ENCODE measurements around the gene TPM2.
"Not testable (repeated sequence)": the region's sequence is repeated elsewhere in the genome, so short reads cannot be mapped to it uniquely, and the experiment has no call there.

TPM2 gene

GRCh38 chr9:35651956-35652828, 37.5 kb downstream of the TPM2 start:
- H3K27ac ChIP-seq, result no peak overlapping the region
- TF ChIP-seq, protein P1, sequence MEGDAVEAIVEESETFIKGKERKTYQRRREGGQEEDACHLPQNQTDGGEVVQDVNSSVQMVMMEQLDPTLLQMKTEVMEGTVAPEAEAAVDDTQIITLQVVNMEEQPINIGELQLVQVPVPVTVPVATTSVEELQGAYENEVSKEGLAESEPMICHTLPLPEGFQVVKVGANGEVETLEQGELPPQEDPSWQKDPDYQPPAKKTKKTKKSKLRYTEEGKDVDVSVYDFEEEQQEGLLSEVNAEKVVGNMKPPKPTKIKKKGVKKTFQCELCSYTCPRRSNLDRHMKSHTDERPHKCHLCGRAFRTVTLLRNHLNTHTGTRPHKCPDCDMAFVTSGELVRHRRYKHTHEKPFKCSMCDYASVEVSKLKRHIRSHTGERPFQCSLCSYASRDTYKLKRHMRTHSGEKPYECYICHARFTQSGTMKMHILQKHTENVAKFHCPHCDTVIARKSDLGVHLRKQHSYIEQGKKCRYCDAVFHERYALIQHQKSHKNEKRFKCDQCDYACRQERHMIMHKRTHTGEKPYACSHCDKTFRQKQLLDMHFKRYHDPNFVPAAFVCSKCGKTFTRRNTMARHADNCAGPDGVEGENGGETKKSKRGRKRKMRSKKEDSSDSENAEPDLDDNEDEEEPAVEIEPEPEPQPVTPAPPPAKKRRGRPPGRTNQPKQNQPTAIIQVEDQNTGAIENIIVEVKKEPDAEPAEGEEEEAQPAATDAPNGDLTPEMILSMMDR (conservative IDR thresholded peaks at IDR 0.05), result no peak

DNA sequence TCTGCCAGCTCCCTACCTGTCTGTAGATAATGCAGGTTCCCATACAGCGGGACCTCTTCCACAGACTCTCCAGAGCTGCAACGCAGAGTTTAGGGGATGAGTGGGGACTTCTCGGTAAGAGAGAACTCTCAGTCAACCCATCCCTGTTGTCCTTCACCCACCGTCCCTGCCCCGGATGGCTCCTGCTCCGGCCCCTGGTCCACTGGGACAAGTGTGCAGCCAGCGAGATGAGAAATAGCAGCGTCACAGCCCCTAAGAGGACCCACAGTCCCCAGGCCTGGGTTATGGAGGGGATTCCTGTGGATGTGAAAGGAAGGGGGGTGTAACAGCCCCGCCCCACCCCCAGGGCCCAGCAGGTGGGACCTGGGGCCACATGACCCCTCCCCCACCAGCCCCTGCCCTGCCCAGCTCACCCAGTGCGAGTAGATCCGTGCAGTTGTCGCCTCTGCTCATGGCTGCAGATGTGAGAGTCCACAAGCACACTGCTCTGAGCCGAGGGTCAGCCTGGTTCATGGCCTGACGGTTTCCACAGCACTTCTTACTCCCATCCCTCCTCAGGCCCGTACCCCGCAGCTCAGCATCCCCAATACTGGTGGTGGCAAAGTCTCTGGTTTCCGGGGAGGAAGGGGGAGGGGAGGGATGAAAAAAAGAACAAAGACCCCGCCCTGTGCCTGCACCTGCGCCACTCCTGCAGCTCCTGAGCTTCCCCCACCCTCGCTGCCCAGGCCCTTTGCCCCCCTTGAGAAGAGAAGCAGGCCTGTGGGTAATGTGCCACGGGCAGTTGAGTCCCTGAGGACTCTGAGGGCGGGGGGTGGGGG, 39.2 kb downstream of the TPM2 start, which contains the start of gene SIT1:
TSS of gene SIT1 (minus strand) at position 591 of the 818 bp plus-strand sequence. CDS start at position 513, 78 bp downstream.
- no peak within 1 kb of the TSS for H3K27ac ChIP-seq
- TF ChIP-seq, protein P1 (conservative IDR thresholded peaks at IDR 0.05), result no peak
- TF ChIP-seq ZFX (IDR thresholded peaks at IDR 0.05), result no peak

- TF ChIP-seq, protein P1 (conservative IDR thresholded peaks at IDR 0.05), result no peak
- TF ChIP-seq ZFX (IDR thresholded peaks at IDR 0.05), result no peak
- H3K27ac ChIP-seq, result no peak overlapping the region
These were observed 40.0 kb downstream of the TPM2 start for GRCh38 chr9:35649431-35650340.

DNA sequence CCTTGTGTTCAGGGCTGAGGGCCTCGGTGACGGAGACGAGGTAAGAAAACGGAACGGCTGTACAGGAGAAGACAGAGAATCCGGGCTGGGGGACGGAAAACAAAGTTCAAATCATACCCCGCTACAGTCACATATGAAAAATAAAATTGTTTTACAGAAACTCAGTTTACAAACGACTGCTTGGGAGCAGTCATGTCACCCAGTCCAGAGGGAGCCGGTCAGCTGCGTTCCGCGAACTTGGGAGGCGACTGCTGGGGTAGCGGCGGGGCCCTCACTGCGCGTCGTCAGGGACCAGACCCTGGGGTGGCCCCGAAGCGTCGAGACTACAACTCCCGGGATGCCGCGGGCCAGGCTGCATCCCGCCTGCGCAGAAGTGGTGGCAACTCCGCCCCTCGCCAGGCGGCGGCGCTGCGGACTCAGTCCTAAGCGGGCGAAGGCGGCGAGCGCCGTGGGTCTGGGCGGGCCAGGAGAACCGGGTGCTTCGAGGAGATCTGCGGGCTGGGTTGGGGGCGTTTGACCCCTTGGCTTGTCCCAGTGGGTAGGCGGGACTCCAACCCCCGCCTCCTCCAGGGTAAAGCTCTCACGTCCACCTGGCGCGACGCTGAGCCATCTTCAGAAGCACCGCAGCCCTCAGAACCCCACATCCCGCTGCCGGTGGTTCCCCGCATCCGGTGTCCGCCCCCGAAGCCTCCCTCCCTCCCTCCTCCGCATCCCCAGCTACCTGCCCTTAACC, 43.0 kb downstream of the TPM2 start:
- H3K27ac ChIP-seq, result peak overlapping the region; percentile 56
- TF ChIP-seq, protein P1 (conservative IDR thresholded peaks at IDR 0.05), result peak; percentile 98
- TF ChIP-seq ZFX (IDR thresholded peaks at IDR 0.05), result no peak

GRCh38 chr9:35646153-35646532, 43.6 kb downstream of the TPM2 start:
- peak overlapping the region; percentile 56; the same call in 1 of the 2 replicates for H3K27ac ChIP-seq
- TF ChIP-seq ZFX (IDR thresholded peaks at IDR 0.05), result no peak
- TF ChIP-seq, protein P1 (conservative IDR thresholded peaks at IDR 0.05), result no peak

GRCh38 chr9:35645736-35646135, 44.0 kb downstream of the TPM2 start:
- not testable (repeated sequence) for H3K27ac ChIP-seq

- TF ChIP-seq ZFX (IDR thresholded peaks at IDR 0.05), result no peak
- TF ChIP-seq, protein P1 (conservative IDR thresholded peaks at IDR 0.05), result no peak
These were observed 46.7 kb downstream of the TPM2 start for GRCh38 chr9:35643046-35643445.

DNA sequence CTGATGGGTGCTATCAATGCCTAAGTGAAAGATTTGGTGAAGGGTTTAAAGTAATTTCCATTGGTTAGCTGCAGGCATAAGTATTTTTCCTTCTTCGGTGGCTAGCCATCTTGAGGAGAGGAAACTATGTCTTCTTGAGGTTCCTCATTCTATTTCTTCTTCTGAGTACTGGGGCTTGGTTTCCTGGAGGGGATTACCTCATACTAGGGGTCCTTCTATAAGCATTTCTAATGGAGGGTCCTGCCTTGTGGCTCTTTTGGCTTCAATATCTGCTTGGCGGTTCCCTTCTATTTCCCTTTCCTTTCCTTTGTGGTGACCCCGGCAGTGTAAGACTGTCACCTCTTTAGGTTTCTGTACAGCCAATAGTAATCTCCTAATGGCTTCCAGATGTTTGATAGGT, 48.2 kb downstream of the TPM2 start:
- not testable (repeated sequence) for H3K27ac ChIP-seq

More at GRCh38 chr9:35643046-35643445, 46.7 kb downstream of the TPM2 start:
- no peak overlapping the region for H3K27ac ChIP-seq

DNA sequence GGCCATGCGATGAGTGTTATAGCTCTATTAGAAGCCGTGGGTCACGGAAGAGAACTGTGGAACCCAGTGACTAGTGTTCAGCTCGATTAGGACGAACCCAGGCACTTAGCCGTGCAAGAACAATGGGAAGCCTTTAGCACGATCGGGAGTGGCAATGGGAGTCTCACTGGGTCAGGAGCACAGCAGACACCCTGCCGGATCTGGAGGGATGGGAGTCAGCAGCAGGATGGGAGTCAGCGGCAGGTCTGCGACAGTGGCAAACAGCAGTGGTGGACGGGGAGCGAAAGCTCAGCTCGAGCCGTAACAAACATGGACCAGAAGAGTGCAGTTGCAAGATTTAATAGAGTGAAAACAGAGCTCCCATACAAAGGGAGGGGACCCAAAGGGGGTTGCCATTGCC, 49.3 kb downstream of the TPM2 start:
- H3K27ac ChIP-seq, result not testable (repeated sequence)

Measured in C4-2B (cell line).